Measurements from ENCODE around the gene SEPHS1.
"Not testable (repeated sequence)": the region's sequence is repeated elsewhere in the genome, so short reads cannot be mapped to it uniquely, and the experiment has no call there.

SEPHS1 gene

GRCh38 chr10:13284050-13284449, 64.0 kb downstream of the SEPHS1 start:
- no peak for DNase-seq (ENCODE audit: low read depth in 2 of 2)

GRCh38 chr10:13282348-13282747, 65.7 kb downstream of the SEPHS1 start:
- DNase-seq (ENCODE audit: low read depth in 2 of 2): not testable (repeated sequence)

- no peak for DNase-seq (ENCODE audit: low read depth in 2 of 2)
These were observed 71.2 kb downstream of the SEPHS1 start for GRCh38 chr10:13276749-13277365.

- DNase-seq (ENCODE audit: low read depth in 2 of 2): not testable (repeated sequence)
These were observed 71.9 kb downstream of the SEPHS1 start for GRCh38 chr10:13276146-13276545.

- no peak for DNase-seq (ENCODE audit: low read depth in 2 of 2)
These were observed 75.9 kb downstream of the SEPHS1 start for GRCh38 chr10:13272164-13272571.

- DNase-seq (ENCODE audit: low read depth in 2 of 2): peak in 1 of 2 donors; percentile 3
These were observed 76.4 kb downstream of the SEPHS1 start for GRCh38 chr10:13271552-13272163.

GRCh38 chr10:13270877-13271551, 77.1 kb downstream of the SEPHS1 start:
- DNase-seq (ENCODE audit: low read depth in 2 of 2): no peak

GRCh38 chr10:13268841-13269240, 79.3 kb downstream of the SEPHS1 start:
- DNase-seq (ENCODE audit: low read depth in 2 of 2): no peak

- no peak for DNase-seq (ENCODE audit: low read depth in 2 of 2)
These were observed 79.8 kb downstream of the SEPHS1 start for GRCh38 chr10:13268310-13268709.

Data from stimulated activated CD8-positive, alpha-beta memory T cell treated with anti-CD3 and anti-CD28 coated beads, Interleukin-15, amount 100 ng/mL, for 4 hours (primary cell).